ENCODE data around the gene PPP1R8. TPM values are rescaled to one million over a fixed set of nuclear protein-coding genes. Genes with fewer than 3 reads are reported as not detected.

PPP1R8 gene
- total and polyA plus RNA-seq, 9 of the 15 experiments (the other 6 are each of a cell fraction or from before 2014, with no cell fraction given): 16.2 to 107 (median 75.3) TPM

DNA sequence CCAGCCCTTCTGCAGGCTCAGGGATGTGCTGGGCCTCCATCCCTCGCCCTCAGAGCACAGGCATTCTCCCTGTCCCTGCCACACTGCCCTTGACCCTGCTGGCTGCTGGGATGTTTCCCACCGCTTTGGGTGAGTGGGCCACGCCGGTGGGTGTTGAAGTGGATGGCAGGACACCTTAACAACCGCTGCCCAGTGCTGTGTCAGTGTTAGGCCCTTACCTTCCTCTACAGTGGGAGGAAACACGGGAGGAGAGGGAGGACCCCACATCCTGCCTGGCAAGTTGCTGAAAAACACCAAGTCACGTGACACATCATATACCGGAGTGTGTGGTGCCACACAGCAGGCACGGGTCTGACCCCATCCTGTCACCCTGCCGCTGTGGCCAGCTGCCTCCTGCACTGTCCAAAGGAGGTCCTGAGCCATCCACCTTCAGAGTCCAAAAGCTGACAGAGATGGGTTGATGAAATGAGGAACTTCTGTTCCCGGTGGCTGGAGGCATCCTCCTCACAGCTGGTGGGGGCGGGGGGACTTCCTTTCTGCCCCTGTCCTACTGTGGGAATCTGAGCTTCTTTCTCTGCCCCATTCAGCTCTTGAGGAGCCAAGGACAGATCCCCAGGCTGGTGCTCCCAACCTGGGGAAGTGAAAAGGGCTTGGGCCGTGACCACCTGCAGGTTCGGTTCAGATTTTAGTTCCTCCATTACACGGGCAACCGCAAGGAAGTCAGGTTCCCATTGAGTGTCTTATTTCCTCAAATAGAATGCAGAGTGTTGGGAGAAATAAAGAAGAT, 38.5 kb downstream of the PPP1R8 start (continued):
- TF ChIP-seq PHF8 (IDR thresholded peaks at IDR 0.05; ENCODE audit: borderline replicate concordance, low read length) (no peak; the same call in 1 of the 2 replicates), BHLHE40 (IDR thresholded peaks at IDR 0.05; ENCODE audit: low read length) (peak; percentile 79)

DNA sequence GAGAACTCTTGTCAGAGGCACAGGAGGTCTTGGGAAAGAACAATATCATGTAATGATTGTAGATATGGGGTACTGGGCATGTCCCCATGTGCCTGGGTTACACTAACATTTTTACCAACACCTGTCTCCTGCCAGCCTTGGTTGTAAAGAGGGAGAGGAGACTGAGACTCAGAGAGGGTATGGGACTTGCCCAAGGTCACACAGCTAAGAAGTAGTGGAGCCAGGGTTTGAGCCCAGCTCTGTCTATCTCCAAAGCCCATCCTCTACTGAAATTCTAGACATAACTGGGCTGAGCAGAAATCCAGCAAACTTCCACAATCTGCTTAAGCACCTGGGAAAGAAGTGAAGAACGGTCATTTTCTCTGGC, 39.1 kb downstream of the PPP1R8 start:
- POLR2A ChIA-PET: interaction anchor here (0.6 kb wide), 2 partner anchors 459 to 1004 kb away, joined by 3 to 5 read pairs; partner anchors contain the start of gene MED18
- H3K4me1 ChIP-seq (replicated peaks in 1 of 2; ENCODE audit: control insufficient read depth in 2 of 2, insufficient read depth in 2 of 2, low read length in 2 of 2): peaks cover 31 to 58% of the 10 kb centered on the region in 2 experiments
- no peak for ATAC-seq
- H4K20me1 ChIP-seq (replicated peaks; ENCODE audit: control insufficient read depth, insufficient read depth, low read length): no peaks in the 10 kb centered on the region; the same call in 1 of the 2 replicates
- H3K79me2 ChIP-seq (ENCODE audit: control insufficient read depth, insufficient read depth, low read length): peaks cover 3% of the 10 kb centered on the region; the same call in 1 of the 3 replicates
- no peaks in the 10 kb centered on the region for H3K9me1 ChIP-seq (ENCODE audit: control insufficient read depth, insufficient read depth, low read length)
- intact Hi-C loops (cut with micrococcal nuclease) (loop anchor here (2.0 kb wide), 1 partner anchor 365 kb away; no protein-coding TSS in a partner anchor), in situ Hi-C loops (cut with MboI) (loop anchor here (10.0 kb wide), 1 partner anchor 325 kb away; no protein-coding TSS in a partner anchor)
- 44% methylated on average over 1 of the region's 1 CpG for WGBS (ENCODE audit: insufficient coverage, low coverage, missing lambda C conversion rate)
- H3K9ac ChIP-seq (ENCODE audit: insufficient read depth in 1 of 2, low read depth in 2 of 2, low read length in 2 of 2): peak overlapping the region; percentile 0 to 78; a peak in 2 of 4 replicates
- peak overlapping the region; percentile 46; the same call in 1 of the 2 replicates for H3K4me2 ChIP-seq (ENCODE audit: insufficient read depth, low read length)
- no peak for FAIRE-seq
- no TSS peak for BruUV-seq (replicated peaks)
- peak in 1 of 4 experiments; percentile 29 for DNase-seq (ENCODE audit: extremely low read depth in 1 of 4, low spot score in 3 of 4)
- H3K27me3 ChIP-seq (ENCODE audit: control insufficient read depth in 2 of 2, insufficient read depth in 2 of 2, low read length in 2 of 2): no peaks in the 10 kb centered on the region
- no peaks in the 10 kb centered on the region for H3K9me3 ChIP-seq (replicated peaks; ENCODE audit: control insufficient read depth, insufficient read depth, low read depth, low read length)
- peak overlapping the region; percentile 77 for H2AFZ ChIP-seq (ENCODE audit: low read depth, low read length)
- CTCF ChIA-PET (ENCODE audit: low intra/inter-chr PET ratio): no interaction called here
- peak overlapping the region; percentile 93; the same call in 2 of the 3 replicates for H3K27ac ChIP-seq (ENCODE audit: extremely low read depth, low read depth, low read length)
- no peak overlapping the region for H3K4me3 ChIP-seq
- no peaks in the 10 kb centered on the region for H3K36me3 ChIP-seq (ENCODE audit: control insufficient read depth, insufficient read depth, low read length)
- TF ChIP-seq TAF7 (tag; IDR thresholded peaks at IDR 0.05) (no peak), POLR2H (tag; IDR thresholded peaks at IDR 0.05; ENCODE audit: low read depth) (no peak), CAMTA2 (CRISPR knock-in tag; conservative IDR thresholded peaks at IDR 0.05) (no peak), GTF2E2 (tag; IDR thresholded peaks at IDR 0.05) (no peak), MECOM (CRISPR knock-in tag; IDR thresholded peaks at IDR 0.05) (no peak), PHF20 (IDR thresholded peaks at IDR 0.05; ENCODE audit: partially characterized antibody) (peak; percentile 34), SMARCA5 (IDR thresholded peaks at IDR 0.05) (peak; percentile 89), ZNF76 (CRISPR knock-in tag; IDR thresholded peaks at IDR 0.05; ENCODE audit: borderline replicate concordance) (no peak), BCOR (IDR thresholded peaks at IDR 0.05) (peak; percentile 98), ZC3H8 (IDR thresholded peaks at IDR 0.05) (no peak), RB1 (IDR thresholded peaks at IDR 0.05; ENCODE audit: low read depth) (no peak), PTTG1 (tag; IDR thresholded peaks at IDR 0.05; ENCODE audit: low read depth) (no peak), ZFP36 (IDR thresholded peaks at IDR 0.05; ENCODE audit: low read depth, low read length, partially characterized antibody) (peak; percentile 90), ADNP (tag; IDR thresholded peaks at IDR 0.05) (peak; percentile 74; the same call in 1 of the 2 replicates), CBX1 (IDR thresholded peaks at IDR 0.05; ENCODE audit: low read depth) (peak; percentile 52; the same call in 1 of the 2 replicates)
- TF ChIP-seq, protein P1, sequence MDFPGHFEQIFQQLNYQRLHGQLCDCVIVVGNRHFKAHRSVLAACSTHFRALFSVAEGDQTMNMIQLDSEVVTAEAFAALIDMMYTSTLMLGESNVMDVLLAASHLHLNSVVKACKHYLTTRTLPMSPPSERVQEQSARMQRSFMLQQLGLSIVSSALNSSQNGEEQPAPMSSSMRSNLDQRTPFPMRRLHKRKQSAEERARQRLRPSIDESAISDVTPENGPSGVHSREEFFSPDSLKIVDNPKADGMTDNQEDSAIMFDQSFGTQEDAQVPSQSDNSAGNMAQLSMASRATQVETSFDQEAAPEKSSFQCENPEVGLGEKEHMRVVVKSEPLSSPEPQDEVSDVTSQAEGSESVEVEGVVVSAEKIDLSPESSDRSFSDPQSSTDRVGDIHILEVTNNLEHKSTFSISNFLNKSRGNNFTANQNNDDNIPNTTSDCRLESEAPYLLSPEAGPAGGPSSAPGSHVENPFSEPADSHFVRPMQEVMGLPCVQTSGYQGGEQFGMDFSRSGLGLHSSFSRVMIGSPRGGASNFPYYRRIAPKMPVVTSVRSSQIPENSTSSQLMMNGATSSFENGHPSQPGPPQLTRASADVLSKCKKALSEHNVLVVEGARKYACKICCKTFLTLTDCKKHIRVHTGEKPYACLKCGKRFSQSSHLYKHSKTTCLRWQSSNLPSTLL (IDR thresholded peaks at IDR 0.05): no peak
- TF ChIP-seq, protein P2, sequence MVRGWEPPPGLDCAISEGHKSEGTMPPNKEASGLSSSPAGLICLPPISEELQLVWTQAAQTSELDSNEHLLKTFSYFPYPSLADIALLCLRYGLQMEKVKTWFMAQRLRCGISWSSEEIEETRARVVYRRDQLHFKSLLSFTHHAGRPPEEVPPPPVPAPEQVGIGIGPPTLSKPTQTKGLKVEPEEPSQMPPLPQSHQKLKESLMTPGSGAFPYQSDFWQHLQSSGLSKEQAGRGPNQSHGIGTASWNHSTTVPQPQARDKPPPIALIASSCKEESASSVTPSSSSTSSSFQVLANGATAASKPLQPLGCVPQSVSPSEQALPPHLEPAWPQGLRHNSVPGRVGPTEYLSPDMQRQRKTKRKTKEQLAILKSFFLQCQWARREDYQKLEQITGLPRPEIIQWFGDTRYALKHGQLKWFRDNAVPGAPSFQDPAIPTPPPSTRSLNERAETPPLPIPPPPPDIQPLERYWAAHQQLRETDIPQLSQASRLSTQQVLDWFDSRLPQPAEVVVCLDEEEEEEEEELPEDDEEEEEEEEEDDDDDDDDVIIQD (CRISPR knock-in tag; IDR thresholded peaks at IDR 0.05): no peak

Data from K562 (cell line).